ENCODE data around the gene GRID2IP.
"Not testable (repeated sequence)": the region's sequence is repeated elsewhere in the genome, so short reads cannot be mapped to it uniquely, and the experiment has no call there.

Gene GRID2IP

GRCh38 chr7:6551016-6551511, at the start of gene GRID2IP:
TSS of gene GRID2IP (minus strand) at chr7:6551461. CDS start at chr7:6551436, 25 bp downstream.
- no peak for DNase-seq (ENCODE audit: low read depth, low spot score)

DNA sequence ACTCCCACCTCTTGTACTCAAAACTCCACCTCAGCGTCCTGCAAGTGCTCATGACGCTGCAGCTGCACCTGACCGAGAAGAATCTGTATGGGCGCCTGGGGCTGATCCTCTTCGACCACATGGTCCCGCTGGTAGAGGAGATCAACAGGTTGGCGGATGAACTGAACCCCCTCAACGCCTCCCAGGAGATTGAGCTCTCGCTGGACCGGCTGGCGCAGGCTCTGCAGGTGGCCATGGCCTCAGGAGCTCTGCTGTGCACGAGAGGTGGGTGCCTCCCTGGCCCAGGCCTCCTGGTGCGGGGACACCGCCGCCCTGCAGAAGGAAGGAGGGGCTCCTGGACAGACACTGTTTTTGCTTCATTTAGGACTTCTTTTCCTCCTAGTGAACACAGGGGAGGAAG, 48.8 kb upstream of the GRID2IP start:
- no peak for DNase-seq (ENCODE audit: low read depth, low spot score)

- no peak for DNase-seq (ENCODE audit: low read depth, low spot score)
These were observed 39.4 kb upstream of the GRID2IP start for GRCh38 chr7:6590645-6591110.

GRCh38 chr7:6589829-6590644, 38.8 kb upstream of the GRID2IP start, which contains the start of gene INTS15:
TSS of gene INTS15 (plus strand) at chr7:6590021. CDS start at chr7:6590284, 263 bp downstream.
- peak; percentile 64 for DNase-seq (ENCODE audit: low read depth, low spot score)

GRCh38 chr7:6589151-6589828, 38.0 kb upstream of the GRID2IP start:
- no peak for DNase-seq (ENCODE audit: low read depth, low spot score)

GRCh38 chr7:6588566-6588965, 37.3 kb upstream of the GRID2IP start:
- no peak for DNase-seq (ENCODE audit: low read depth, low spot score)

DNA sequence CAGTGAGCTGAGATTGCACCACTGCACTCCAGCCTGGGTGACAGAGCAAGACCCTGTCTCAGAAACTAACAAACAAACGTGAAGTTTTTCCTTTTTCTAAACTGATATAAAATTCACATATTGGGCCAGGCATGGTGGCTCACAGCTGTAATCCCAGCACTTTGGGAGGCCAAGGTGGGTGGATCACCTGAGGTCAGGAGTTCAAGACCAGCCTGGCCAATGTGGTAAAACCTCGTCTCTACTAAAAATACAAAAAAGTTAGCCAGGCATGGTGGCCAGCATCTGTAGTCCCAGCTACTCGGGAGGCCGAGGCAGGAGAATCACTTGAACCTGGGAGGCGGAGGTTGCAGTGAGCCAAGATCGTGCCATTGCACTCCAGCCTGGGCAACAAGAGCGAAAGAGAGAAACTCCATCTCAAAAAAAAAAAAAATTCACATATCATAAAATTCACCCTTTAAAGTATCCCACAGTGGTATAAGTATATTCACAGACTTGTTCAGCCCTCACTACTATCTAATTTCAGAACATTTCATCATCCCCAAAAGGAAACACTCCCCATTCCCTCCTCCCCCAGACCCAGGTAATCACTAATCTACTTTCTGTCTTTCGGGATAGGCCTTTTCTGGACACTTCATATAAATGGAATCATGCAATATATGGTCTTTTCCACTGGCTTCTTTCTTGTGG, 34.6 kb upstream of the GRID2IP start:
- not testable (repeated sequence) for DNase-seq (ENCODE audit: low read depth, low spot score)

DNA sequence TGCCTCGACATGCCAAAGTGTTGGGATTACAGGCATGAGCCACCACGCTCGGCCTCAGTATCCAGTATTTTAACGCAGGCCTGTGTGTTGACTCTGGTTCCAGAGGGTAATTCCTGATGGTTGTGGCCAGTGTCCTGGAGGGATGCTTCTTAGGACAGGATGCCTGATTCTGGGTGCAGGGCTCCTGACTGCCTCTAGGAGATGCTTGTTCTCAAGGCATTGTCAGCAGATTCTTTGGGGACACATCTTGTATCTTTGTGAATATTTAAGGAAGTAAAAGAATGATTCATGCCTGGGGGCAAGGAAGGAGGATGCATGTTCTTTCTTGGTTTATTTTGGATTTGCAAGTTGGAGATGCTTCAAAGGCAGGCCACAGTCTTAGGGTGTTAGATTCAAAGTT, 28.2 kb upstream of the GRID2IP start:
- no peak for DNase-seq (ENCODE audit: low read depth, low spot score)

GRCh38 chr7:6578114-6579084, 27.1 kb upstream of the GRID2IP start:
- no peak for DNase-seq (ENCODE audit: low read depth, low spot score)

DNA sequence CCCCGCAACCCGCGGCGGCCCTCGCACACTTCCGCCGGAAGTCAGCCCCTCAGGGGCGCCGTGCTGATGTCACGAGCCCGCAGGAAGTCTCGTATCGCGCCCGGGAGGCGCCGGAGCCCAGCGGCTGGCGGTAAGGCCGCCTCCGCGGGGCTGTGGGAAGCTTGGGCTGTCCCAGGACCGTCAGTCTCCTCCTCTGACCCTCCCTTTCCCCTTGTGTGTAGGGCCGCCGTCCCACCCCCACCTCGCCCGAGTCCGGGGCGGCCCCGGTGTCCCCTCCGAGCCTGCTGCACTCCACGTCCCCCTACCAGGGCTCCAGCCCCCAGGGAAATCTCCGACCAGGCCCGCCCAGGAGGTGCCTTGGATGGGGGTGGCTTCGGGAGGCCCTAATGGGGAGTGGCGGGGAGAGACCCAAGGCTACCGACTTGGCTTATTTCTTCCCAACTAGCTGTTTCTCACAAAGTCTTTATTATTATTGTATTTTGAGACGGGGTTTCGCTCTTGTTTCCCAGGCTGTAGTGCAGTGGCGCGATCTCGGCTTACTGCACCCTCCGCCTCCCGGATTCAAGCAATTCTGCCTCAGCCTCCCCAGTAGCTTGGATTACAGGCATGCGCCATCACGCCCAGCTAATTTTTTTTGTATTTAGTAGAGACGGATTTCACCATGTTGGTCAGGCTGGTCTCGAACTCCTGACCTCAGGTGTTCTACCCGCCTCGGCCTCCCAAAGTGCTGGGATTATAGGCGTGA, 26.3 kb upstream of the GRID2IP start, which contains the start of gene ZDHHC4:
Gene ZDHHC4, plus strand, starts transcription at position 86 of the 745 bp plus-strand sequence. CDS start 3,108 bp downstream, outside the sequence.
- peak; percentile 76 for DNase-seq (ENCODE audit: low read depth, low spot score)

DNA sequence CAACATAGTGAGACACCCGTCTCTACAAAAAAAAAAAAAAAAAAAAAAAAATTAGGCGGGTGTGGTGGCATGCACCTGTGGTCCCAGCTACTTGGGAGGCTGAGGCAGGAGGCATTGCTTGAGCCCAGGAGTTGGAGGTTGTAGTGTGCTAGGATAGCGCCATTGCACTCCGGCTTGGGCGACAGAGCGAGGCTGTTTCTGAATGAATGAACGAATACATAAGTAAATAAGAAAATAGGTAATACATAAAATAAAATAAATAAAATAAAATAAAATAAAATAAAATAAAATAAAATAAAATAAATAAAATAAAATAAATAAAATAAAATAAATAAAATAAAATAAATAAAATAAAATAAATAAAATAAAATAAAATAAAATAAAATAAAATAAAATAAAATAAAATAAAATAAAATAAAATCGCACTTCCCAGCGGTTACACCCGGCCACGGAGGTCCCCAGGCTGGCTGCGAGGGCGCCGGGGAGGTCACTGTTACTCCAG, 25.7 kb upstream of the GRID2IP start:
- DNase-seq (ENCODE audit: low read depth, low spot score), result not testable (repeated sequence)

- DNase-seq (ENCODE audit: low read depth, low spot score), result no peak
These were observed 25.0 kb upstream of the GRID2IP start for GRCh38 chr7:6576024-6576866.

DNA sequence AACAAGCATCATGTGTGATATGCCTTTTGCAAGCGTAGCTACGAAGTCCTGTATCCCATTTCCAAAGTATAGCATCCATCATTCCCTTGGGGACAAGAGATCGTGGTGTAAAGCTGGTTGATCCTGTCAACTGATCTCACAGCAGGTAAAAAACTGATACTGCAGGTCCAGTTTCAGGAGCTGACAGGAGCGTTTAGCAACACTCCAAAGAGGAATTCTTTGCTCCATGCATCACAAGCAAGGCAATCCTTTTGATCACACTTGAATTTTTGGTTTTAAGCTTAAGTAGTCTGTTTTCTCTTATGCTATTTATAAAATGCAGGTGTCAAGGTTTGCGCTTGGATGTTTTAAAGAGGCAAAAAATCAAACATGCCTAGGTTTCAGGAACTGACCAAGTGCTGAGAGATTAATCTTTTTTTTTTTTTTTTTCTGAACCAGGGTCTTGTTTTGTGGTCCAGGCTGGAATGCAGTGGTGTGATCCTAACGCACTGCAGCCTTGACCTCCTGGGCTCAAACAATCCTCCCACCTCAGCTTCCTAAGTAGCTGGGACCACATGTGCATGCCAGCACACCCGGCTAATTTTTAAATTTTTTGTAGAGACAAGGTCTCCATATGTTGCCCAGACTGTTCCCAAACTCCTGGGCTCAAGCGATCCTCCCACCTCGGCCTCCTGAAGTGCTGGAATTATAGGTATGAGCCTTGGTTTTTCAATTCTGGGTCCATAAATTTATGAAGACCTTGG, 24.2 kb upstream of the GRID2IP start:
- no peak for DNase-seq (ENCODE audit: low read depth, low spot score)

DNA sequence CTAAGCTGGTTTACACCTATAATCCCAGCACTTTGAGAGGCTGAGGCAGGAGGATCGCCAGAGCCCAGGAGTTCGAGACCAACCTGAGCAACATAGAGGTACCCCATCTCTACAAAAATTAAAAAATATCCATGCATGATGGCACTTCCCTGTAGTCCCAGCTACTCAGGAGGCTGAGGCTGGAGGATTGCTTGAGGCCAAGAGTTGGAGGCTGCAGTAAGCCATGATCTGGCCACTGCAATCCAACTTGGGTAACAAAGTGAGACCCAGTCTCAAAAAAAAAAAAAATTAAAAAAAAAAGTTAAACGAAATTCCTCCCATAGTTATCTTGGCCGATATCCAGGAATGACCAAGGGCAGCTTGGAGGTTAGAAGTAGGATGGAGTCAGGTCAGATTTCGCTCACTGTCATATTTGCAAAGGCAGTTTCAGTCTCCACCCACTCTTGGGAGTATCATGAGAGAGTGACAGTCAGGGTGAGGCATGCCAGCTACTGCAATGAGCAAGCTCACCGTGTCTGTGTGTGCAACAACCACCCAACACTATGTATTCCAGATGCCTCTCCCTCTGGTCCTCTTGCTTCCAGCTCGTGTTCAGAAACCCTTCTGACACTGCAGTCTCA, 20.0 kb upstream of the GRID2IP start:
- DNase-seq (ENCODE audit: low read depth, low spot score), result no peak

GRCh38 chr7:6567886-6568285, 16.6 kb upstream of the GRID2IP start:
- no peak for DNase-seq (ENCODE audit: low read depth, low spot score)

- DNase-seq (ENCODE audit: low read depth, low spot score), result no peak
These were observed 14.4 kb upstream of the GRID2IP start for GRCh38 chr7:6565655-6566054.

- DNase-seq (ENCODE audit: low read depth, low spot score), result no peak
These were observed 12.9 kb upstream of the GRID2IP start for GRCh38 chr7:6563936-6564770.

All from activated naive CD8-positive, alpha-beta T cell treated with anti-CD3 and anti-CD28 coated beads, Interleukin-2, amount 50 U/mL, for 16 hours (primary cell).